H1 (cell line): Measurements from ENCODE around the gene COX6A2. TPM values are rescaled to one million over a fixed set of nuclear protein-coding genes. Genes with fewer than 3 reads are reported as not detected.

Experiments
- CTCF ChIA-PET: fragments of 300-600 bp; sonication (Branson Sonifier 250); formaldehyde crosslinking; loops from one replicate; lab custom pipeline; 2021; ENCODE audit not compliant: partially characterized antibody; lab: Charles Lee
- POLR2A ChIA-PET: fragments of 300-600 bp; sonication (Branson Sonifier 250); formaldehyde crosslinking; loops from one replicate; lab custom pipeline; 2021; ENCODE audit warnings: inconsistent platforms; ENCODE audit not compliant: partially characterized antibody; lab: Charles Lee
- DNase-seq, 2 experiments: peaks; one replicate each; pipeline versions ENCODE4 v3.0.0 to v3.0.0-alpha.2; 2010 to 2022; ENCODE audit warnings: low spot score in 2 of 2, low read depth in 1 of 2, mixed read lengths in 1 of 2
- FAIRE-seq: peaks from 2 replicates; lab custom pipeline; 2011; peaks lifted over from hg19 to GRCh38; lab: Jason Lieb, UNC
- H2AFZ ChIP-seq: 2 replicates; pipeline ENCODE4 v1.8.1; 2012; ENCODE audit warnings: low read length, inconsistent platforms
- H2AK5ac ChIP-seq: 2 replicates; pipeline ENCODE4 v1.6.1; 2013; ENCODE audit warnings: low read depth, low read length
- H2BK120ac ChIP-seq: replicated peaks from 2 replicates; pipeline ENCODE3; 2013; ENCODE audit warnings: low read depth, low read length, inconsistent platforms
- H2BK12ac ChIP-seq: 2 replicates; pipeline ENCODE4 v1.6.1; 2013; ENCODE audit warnings: low read depth, low read length
- H2BK15ac ChIP-seq: 2 replicates; pipeline ENCODE4 v1.6.1; 2013; ENCODE audit warnings: low read length
- H2BK20ac ChIP-seq: 2 replicates; pipeline ENCODE4 v1.6.1; 2013; ENCODE audit warnings: low read length
- H2BK5ac ChIP-seq: 2 replicates; pipeline ENCODE4 v1.6.1; 2013; ENCODE audit warnings: low read depth, low read length
- H3K14ac ChIP-seq: 2 replicates; pipeline ENCODE4 v1.6.1; 2013; ENCODE audit warnings: inconsistent platforms; ENCODE audit not compliant: insufficient read length
- H3K18ac ChIP-seq: 2 replicates; pipeline ENCODE4 v1.6.1; 2013; ENCODE audit warnings: low read length; ENCODE audit errors: extremely low read depth
- H3K23ac ChIP-seq: 2 replicates; pipeline ENCODE4 v1.6.1; 2013; ENCODE audit warnings: inconsistent platforms; ENCODE audit not compliant: insufficient read length
- H3K23me2 ChIP-seq: 2 replicates; pipeline ENCODE4 v1.6.1; 2013; ENCODE audit warnings: low read depth, low read length
- H3K27ac ChIP-seq: 2 replicates; pipeline ENCODE4 v1.6.1; 2011; ENCODE audit warnings: low read depth, low read length, inconsistent platforms
- H3K27me3 ChIP-seq, 4 experiments: replicated peaks in 1 of 4; 1 replicate in 1 of 4; 2 replicates in 3 of 4; pipeline versions ENCODE4 v1.6.1 to v1.8.1; 2011 to 2013; ENCODE audit warnings: low read length in 3 of 4, mild to moderate bottlenecking in 3 of 4, inconsistent platforms in 2 of 4, mixed read lengths in 2 of 4, moderate library complexity in 1 of 4; ENCODE audit not compliant: control insufficient read depth in 3 of 4, insufficient read depth in 3 of 4; ENCODE audit errors: extremely low read depth in 1 of 4
- H3K36me3 ChIP-seq, 4 experiments: 2 replicates each; pipeline versions ENCODE4 v1.6.1 to v1.8.1; 2011 to 2013; ENCODE audit warnings: mild to moderate bottlenecking in 4 of 4, low read length in 3 of 4, moderate library complexity in 2 of 4, control low read depth in 1 of 4, inconsistent platforms in 1 of 4; ENCODE audit not compliant: insufficient read depth in 4 of 4, control insufficient read depth in 2 of 4
- H3K4ac ChIP-seq: replicated peaks from 2 replicates; pipeline ENCODE3; 2013; ENCODE audit warnings: low read length, low read depth, mixed read lengths, inconsistent platforms; ENCODE audit not compliant: insufficient read length
- H3K4me1 ChIP-seq, 4 experiments: replicated peaks in 1 of 4; 1 replicate in 1 of 4; 2 replicates in 3 of 4; pipeline versions ENCODE4 v1.6.1 to v1.8.1; 2011 to 2013; ENCODE audit warnings: low read length in 3 of 4, inconsistent platforms in 2 of 4, mixed read lengths in 1 of 4; ENCODE audit not compliant: insufficient read depth in 4 of 4, control insufficient read depth in 3 of 4
- H3K4me2 ChIP-seq, 2 experiments: 2 replicates each; pipeline versions ENCODE4 v1.6.1 to v1.8.1; 2011 to 2013; ENCODE audit warnings: low read depth in 2 of 2, low read length in 2 of 2, control low read depth in 1 of 2, inconsistent platforms in 1 of 2, mild to moderate bottlenecking in 1 of 2; ENCODE audit not compliant: insufficient read depth in 1 of 2
- H3K4me3 ChIP-seq, 4 experiments: fragments of 200-600, 300-600 bp in 1 of 4; sonication (generic), shearing (Covaris generic), sonication (Bioruptor Twin) in 1 of 4; 2 replicates each; pipeline versions ENCODE4 v1.5.1 to v1.8.1; 2011 to 2016; ENCODE audit warnings: low read length in 4 of 4, low read depth in 3 of 4, control low read depth in 2 of 4, inconsistent platforms in 2 of 4, mild to moderate bottlenecking in 2 of 4, mixed read lengths in 1 of 4, moderate library complexity in 1 of 4; ENCODE audit not compliant: insufficient read depth in 2 of 4; ENCODE audit errors: extremely low read depth in 1 of 4
- H3K56ac ChIP-seq: replicated peaks from 2 replicates; pipeline ENCODE3; 2013; ENCODE audit warnings: low read depth, mild to moderate bottlenecking, mixed read lengths, low read length, inconsistent platforms; ENCODE audit not compliant: insufficient read length
- H3K79me1 ChIP-seq: 2 replicates; pipeline ENCODE4 v1.6.1; 2013; ENCODE audit warnings: low read depth, low read length, control low read depth
- H3K79me2 ChIP-seq, 2 experiments: 2 replicates each; pipeline versions ENCODE4 v1.6.1 to v1.8.1; 2012 to 2013; ENCODE audit warnings: low read length in 2 of 2, mild to moderate bottlenecking in 2 of 2, inconsistent platforms in 1 of 2; ENCODE audit not compliant: insufficient read depth in 2 of 2, control insufficient read depth in 1 of 2
- H3K9ac ChIP-seq, 4 experiments: replicated peaks in 1 of 4; 1 replicate in 1 of 4; 2 replicates in 3 of 4; pipeline versions ENCODE4 v1.6.1 to v1.8.1; 2011 to 2013; ENCODE audit warnings: low read depth in 3 of 4, low read length in 3 of 4, control low read depth in 2 of 4, mild to moderate bottlenecking in 2 of 4, moderate library complexity in 2 of 4, inconsistent platforms in 1 of 4; ENCODE audit errors: extremely low read depth in 1 of 4
- H3K9me3 ChIP-seq, 2 experiments: 2 replicates each; pipeline versions ENCODE4 v1.6.1 to v1.8.1; 2012 to 2013; ENCODE audit warnings: mild to moderate bottlenecking in 2 of 2, moderate library complexity in 2 of 2, control low read depth in 1 of 2, inconsistent platforms in 1 of 2, low read depth in 1 of 2, low read length in 1 of 2, mixed read lengths in 1 of 2; ENCODE audit not compliant: insufficient read depth in 2 of 2
- H4K20me1 ChIP-seq, 2 experiments: replicated peaks in 1 of 2; 2 replicates each; pipeline versions ENCODE3 to v1.8.1; 2011 to 2013; ENCODE audit warnings: inconsistent platforms in 2 of 2, low read length in 2 of 2, mild to moderate bottlenecking in 1 of 2; ENCODE audit not compliant: insufficient read depth in 2 of 2, control insufficient read depth in 1 of 2
- H4K5ac ChIP-seq: 2 replicates; pipeline ENCODE4 v1.6.1; 2013; ENCODE audit warnings: low read length, low read depth, mixed read lengths, inconsistent platforms; ENCODE audit not compliant: insufficient read length
- H4K8ac ChIP-seq: 2 replicates; pipeline ENCODE4 v1.8.0; 2013; ENCODE audit warnings: mild to moderate bottlenecking, moderate library complexity, low read length, inconsistent platforms; ENCODE audit not compliant: insufficient read depth; ENCODE audit errors: extremely low read depth
- H4K91ac ChIP-seq: replicated peaks from 2 replicates; pipeline ENCODE3; 2013; ENCODE audit warnings: low read length, mixed read lengths, inconsistent platforms; ENCODE audit not compliant: insufficient read length
- ATF2 ChIP-seq: IDR thresholded peaks from 2 replicates; pipeline ENCODE4 v1.6.1; 2012; ENCODE audit warnings: low read length, inconsistent platforms
- CEBPB ChIP-seq: IDR thresholded peaks from 2 replicates; pipeline ENCODE4 v1.6.1; 2012; ENCODE audit warnings: low read depth, low read length
- CTCF ChIP-seq, 3 experiments: IDR thresholded peaks; 1 replicate in 2 of 3; 2 replicates in 1 of 3; pipeline versions ENCODE4 v1.5.1 to v1.6.1; 2011; ENCODE audit warnings: low read length in 3 of 3, mild to moderate bottlenecking in 3 of 3, inconsistent platforms in 2 of 3, low read depth in 1 of 3, moderate library complexity in 1 of 3; ENCODE audit not compliant: insufficient read depth in 1 of 3; ENCODE audit errors: control extremely low read depth in 1 of 3
- PHF8 ChIP-seq: fragments of 200-600 bp; sonication (generic); conservative IDR thresholded peaks from 2 replicates; pipeline ENCODE4 v1.7.1; 2012; ENCODE audit warnings: low read depth, mild to moderate bottlenecking, inconsistent platforms, low read length, moderate library complexity
- RAD21 ChIP-seq, 2 experiments: IDR thresholded peaks in 1 of 2; conservative IDR thresholded peaks in 1 of 2; 2 replicates each; pipeline ENCODE4 v1.6.1; 2011; ENCODE audit warnings: low read depth in 2 of 2, low read length in 2 of 2, improper control_type of control experiment in 1 of 2, inconsistent platforms in 1 of 2, mild to moderate bottlenecking in 1 of 2, moderate library complexity in 1 of 2
- SIX5 ChIP-seq: IDR thresholded peaks from 2 replicates; pipeline ENCODE4 v1.6.1; 2011; ENCODE audit warnings: mild to moderate bottlenecking, low read depth, low read length
- SRF ChIP-seq: IDR thresholded peaks from 2 replicates; pipeline ENCODE4 v1.6.1; 2011; ENCODE audit warnings: mild to moderate bottlenecking, low read depth, low read length, moderate library complexity
- ZNF274 ChIP-seq: IDR thresholded peaks from 2 replicates; pipeline ENCODE4 v1.7.0; 2012; ENCODE audit warnings: low read length, borderline replicate concordance; ENCODE audit errors: extremely low read depth
- WGBS, 2 experiments: shearing (Covaris generic) in 1 of 2; methylation state at CpG; one replicate each; pipeline versions ENCODE4 v1.1.6 to v1.1.7; 2013 to 2015; ENCODE audit warnings: low lambda C conversion rate in 2 of 2, mixed read lengths in 2 of 2, inconsistent platforms in 1 of 2, low coverage in 1 of 2, missing lambda C conversion rate in 1 of 2; ENCODE audit not compliant: insufficient replicate concordance in 2 of 2, insufficient coverage in 1 of 2, insufficient read length in 1 of 2; ENCODE audit errors: extremely low coverage in 1 of 2, missing lambda C conversion rate in 1 of 2; 5-methylcytosine and 5-hydroxymethylcytosine counted together
- polyA plus RNA-seq, 7 experiments: library from polyadenylated mRNA; depleted of rRNA in 3 of 7; stranded (reverse) in 5 of 7; unstranded in 2 of 7; fragments of >200 nt in 5 of 7; fragments of 200-250 nt in 2 of 7; gene quantifications; 1 replicate in 5 of 7; 2 replicates in 1 of 7; 4 replicates in 1 of 7; pipeline versions ENCODE4 v1.2.1 to v1.2.3, GENCODE V29; 2011 to 2013; ENCODE audit warnings: missing spikeins in 2 of 7, mixed read lengths in 2 of 7
- total RNA-seq: library from RNA; stranded (reverse); fragmentation: NEBNext Ultra II Directional; extraction: Animal tissue kit (Norgen Biotek cat#: 25700); gene quantifications from 2 replicates; pipeline ENCODE4 v1.2.1, GENCODE V29; 2021

The COX6A2 gene
- total and polyA plus RNA-seq, 2 of the 8 experiments (the other 6 are each of a cell fraction or from before 2014, with no cell fraction given) = 0.79 TPM; not detected in 1

GRCh38 chr16:31428638-31429247 is 583 bp upstream of the COX6A2 start:
- no peak for FAIRE-seq
- Histone ChIP-seq H2BK15ac (no peak overlapping the region), H4K91ac (no peak overlapping the region), H3K9ac (no peak overlapping the region), H2AFZ (no peak overlapping the region), H3K23ac (no peak overlapping the region), H3K23me2 (peaks cover 2% of the 10 kb centered on the region; the same call in 1 of the 2 replicates), H3K4me3 (no peak overlapping the region), H3K4me1 (no peaks in the 10 kb centered on the region; a peak in 2 of 7 replicates), H2BK20ac (no peak overlapping the region), H4K5ac (no peak overlapping the region), H3K9me3 (peaks cover 5 to 6% of the 10 kb centered on the region in 2 experiments), H3K36me3 (no peaks in the 10 kb centered on the region), H3K79me1 (no peaks in the 10 kb centered on the region), H3K18ac (no peak overlapping the region), H3K79me2 (no peaks in the 10 kb centered on the region), H3K4ac (no peak overlapping the region), H2BK12ac (no peak overlapping the region), H2BK120ac (no peak overlapping the region), H3K14ac (no peak overlapping the region), H3K4me2 (peak overlapping the region in 1 of 2 experiments; percentile 54; a peak in 1 of 4 replicates), H2BK5ac (no peak overlapping the region), H3K27me3 (peaks cover 5 to 25% (median 24%) of the 10 kb centered on the region in 4 experiments), H4K8ac (no peak overlapping the region), H4K20me1 (no peaks in the 10 kb centered on the region), H3K27ac (no peak overlapping the region), H2AK5ac (no peak overlapping the region), H3K56ac (no peak overlapping the region)
- 88% methylated on average over 7 of the region's 7 CpGs; no CpG with 5 or more reads in 1 of the 2 experiments for WGBS, 2 experiments
- ChIA-PET POLR2A (interaction anchor here (0.8 to 2.5 kb wide), 4 partner anchors 14 to 249 kb away, joined by 3 to 10 read pairs (median 4); partner anchors contain the start of genes FUS and ZNF843), CTCF (interaction anchor here (0.8 to 5.8 kb wide), 5 partner anchors 14 to 274 kb away, joined by 3 to 36 read pairs (median 4); partner anchors contain the start of gene ZNF843)
- DNase-seq = no peak
- TF ChIP-seq CEBPB (no peak), CTCF (IDR thresholded peaks at IDR 0.05; ENCODE audit: control extremely low read depth in 1 of 3, insufficient read depth in 1 of 3, low read depth in 1 of 3, low read length in 3 of 3) (no peak), SRF (no peak), SIX5 (no peak), ZNF274 (no peak), ATF2 (no peak), RAD21 (IDR thresholded peaks at IDR 0.05 in 1 of 2, conservative IDR thresholded peaks at IDR 0.05 in 1 of 2; ENCODE audit: low read depth in 2 of 2, low read length in 2 of 2) (no peak), PHF8 (no peak)
